Central memory CD4-positive, alpha-beta T cell (primary cell): ENCODE results near the gene PLXDC2.

Experiments used
- DNase-seq: peaks from one replicate; pipeline ENCODE4 v3.0.0; 2022

Gene PLXDC2

GRCh38 chr10:19946245-19946644, 130.0 kb downstream of the PLXDC2 start:
- DNase-seq, result no peak

GRCh38 chr10:19946791-19947190, 130.6 kb downstream of the PLXDC2 start:
- DNase-seq, result no peak

- no peak for DNase-seq
Measured at GRCh38 chr10:19947215-19947614, 131.0 kb downstream of the PLXDC2 start.

- DNase-seq, result no peak
Measured at GRCh38 chr10:19947656-19948055, 131.4 kb downstream of the PLXDC2 start.

- DNase-seq, result no peak
Measured at GRCh38 chr10:19952224-19953010, 136.2 kb downstream of the PLXDC2 start.

- DNase-seq, result no peak
Measured at GRCh38 chr10:19954601-19955000, 138.4 kb downstream of the PLXDC2 start.

GRCh38 chr10:19956516-19957032, 140.3 kb downstream of the PLXDC2 start:
- no peak for DNase-seq

- DNase-seq, result no peak
Measured at GRCh38 chr10:19958787-19959186, 142.6 kb downstream of the PLXDC2 start.

- DNase-seq, result no peak
Measured at GRCh38 chr10:19961076-19962053, 145.1 kb downstream of the PLXDC2 start.

GRCh38 chr10:19964625-19965024, 148.4 kb downstream of the PLXDC2 start:
- DNase-seq, result no peak

GRCh38 chr10:19966751-19967150, 150.5 kb downstream of the PLXDC2 start:
- DNase-seq, result no peak

GRCh38 chr10:19967981-19968380, 151.7 kb downstream of the PLXDC2 start:
- DNase-seq, result no peak

- no peak for DNase-seq
Measured at GRCh38 chr10:19968745-19969144, 152.5 kb downstream of the PLXDC2 start.

- DNase-seq, result no peak
Measured at GRCh38 chr10:19970256-19970655, 154.0 kb downstream of the PLXDC2 start.

- DNase-seq, result no peak
Measured at GRCh38 chr10:19970717-19971116, 154.5 kb downstream of the PLXDC2 start.

GRCh38 chr10:19971343-19972052, 155.3 kb downstream of the PLXDC2 start:
- no peak for DNase-seq

- DNase-seq, result no peak
Measured at GRCh38 chr10:19974138-19974537, 157.9 kb downstream of the PLXDC2 start.

- DNase-seq, result no peak
Measured at GRCh38 chr10:19974554-19974953, 158.3 kb downstream of the PLXDC2 start.

GRCh38 chr10:19977097-19977521, 160.9 kb downstream of the PLXDC2 start:
- no peak for DNase-seq

- DNase-seq, result no peak
Measured at GRCh38 chr10:19979628-19980027, 163.4 kb downstream of the PLXDC2 start.

- no peak for DNase-seq
Measured at GRCh38 chr10:19983880-19984565, 167.8 kb downstream of the PLXDC2 start.

GRCh38 chr10:19985745-19986144, 169.5 kb downstream of the PLXDC2 start:
- DNase-seq, result no peak
